ENCODE data around the gene IL1R1. TPM values are rescaled to one million over a fixed set of nuclear protein-coding genes. Genes with fewer than 3 reads are reported as not detected.
A peak's percentile ranks its signal among the peaks of the same experiment; 100 is the strongest.
"Not testable (repeated sequence)": the region's sequence is repeated elsewhere in the genome, so short reads cannot be mapped to it uniquely, and the experiment has no call there.

The IL1R1 gene
- total and polyA plus RNA-seq, 12 donors, result 8.6 to 153 (median 126) TPM

DNA sequence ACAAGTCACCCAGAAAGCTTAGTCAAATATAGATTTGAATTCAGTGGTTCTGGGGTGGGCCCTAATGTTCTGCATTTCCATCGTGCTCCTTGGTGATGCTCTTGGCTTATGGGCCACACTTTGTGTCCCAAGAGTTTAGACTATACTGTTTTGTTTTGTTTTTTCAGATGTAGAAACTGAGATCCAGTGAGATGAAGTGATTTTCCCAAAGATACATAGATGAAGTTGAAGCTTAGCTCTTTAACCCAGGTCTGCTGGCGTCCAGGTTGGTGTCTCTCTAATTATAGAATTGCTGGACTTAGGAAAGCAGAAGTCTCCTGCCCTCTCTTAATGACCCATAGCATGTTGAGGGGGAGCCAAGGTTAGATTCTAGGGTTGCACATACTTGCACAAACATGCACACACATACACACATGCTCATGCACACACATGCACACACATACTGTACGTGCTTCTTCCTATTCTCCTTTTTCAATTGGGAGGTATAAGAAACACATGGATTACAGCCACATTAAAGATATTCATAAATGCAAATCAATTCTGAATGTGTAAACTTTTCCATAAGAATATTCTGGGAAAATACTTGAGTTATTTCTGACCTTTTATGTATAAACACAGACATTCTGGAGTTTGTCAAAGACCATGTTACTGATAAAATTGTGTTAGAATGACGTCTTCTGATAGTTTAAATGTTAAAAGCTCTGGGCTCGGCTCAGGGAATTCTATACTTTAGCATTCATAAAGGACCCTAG, 41.3 kb upstream of the IL1R1 start:
- no peak overlapping the region for H3K4me3 ChIP-seq
- peaks cover 0 to 10% of the 10 kb centered on the region in 2 donors for H3K4me1 ChIP-seq (replicated peaks in 1 of 2)
- H3K36me3 ChIP-seq (replicated peaks in 1 of 2), result no peaks in the 10 kb centered on the region
- DNase-seq, result no peak
- WGBS, 4 donors, result 91 to 94% (median 93%) methylated on average over 5 of the region's 5 CpGs
- intact Hi-C loops (cut with DNase I), result no loop called here
- peak overlapping the region in 1 of 5 donors; percentile 37 for H3K27ac ChIP-seq
- TF ChIP-seq CTCF (IDR thresholded peaks at IDR 0.05) (no peak), POLR2A (IDR thresholded peaks at IDR 0.05) (no peak)
- no peaks in the 10 kb centered on the region for H3K9me3 ChIP-seq (replicated peaks in 1 of 3)
- H3K27me3 ChIP-seq, result no peaks in the 10 kb centered on the region

DNA sequence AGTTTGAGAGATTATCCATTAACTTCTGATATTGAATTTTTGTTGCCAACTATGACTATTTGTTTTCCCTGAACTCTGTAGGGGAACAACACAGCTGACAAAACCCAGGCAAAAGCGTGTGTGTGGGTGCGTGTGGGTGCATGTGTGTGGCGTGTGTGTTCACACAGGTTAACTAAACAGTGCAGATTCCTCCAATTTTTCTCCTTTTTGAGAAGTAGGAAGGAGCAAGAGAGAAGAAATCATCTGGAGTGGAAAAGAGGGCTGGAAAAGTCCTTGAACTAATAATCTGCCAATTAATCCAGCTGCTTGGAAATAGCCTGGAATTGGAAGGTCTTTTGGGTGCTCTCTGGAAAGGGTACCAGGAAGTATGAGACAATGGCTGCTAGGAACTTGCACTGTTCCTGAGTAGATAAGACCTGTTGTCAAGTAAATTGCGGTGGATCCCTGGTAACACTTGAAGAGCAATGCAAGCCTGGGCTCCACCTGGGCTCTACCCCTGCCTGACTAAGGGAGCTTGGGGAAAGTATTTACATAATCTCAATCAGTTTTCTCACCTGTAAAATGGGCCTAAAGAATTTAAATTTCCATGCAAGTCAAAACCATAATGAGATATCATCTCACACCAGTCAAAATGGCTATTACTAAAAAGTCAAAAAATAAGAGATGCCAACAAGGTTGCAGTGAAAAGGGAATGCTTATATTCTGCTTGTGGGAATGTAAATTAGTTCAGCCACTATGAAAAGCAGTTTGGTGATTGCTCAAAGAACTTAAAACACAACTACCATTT, 40.5 kb upstream of the IL1R1 start:
- Histone ChIP-seq H3K27ac (no peak overlapping the region), H3K27me3 (no peaks in the 10 kb centered on the region), H3K4me1 (replicated peaks in 1 of 2) (peaks cover 0 to 10% of the 10 kb centered on the region in 2 donors), H3K36me3 (replicated peaks in 1 of 2) (no peaks in the 10 kb centered on the region), H3K9me3 (replicated peaks in 1 of 3) (no peaks in the 10 kb centered on the region), H3K4me3 (no peak overlapping the region)
- intact Hi-C loops (cut with DNase I), result no loop called here
- DNase-seq, result no peak
- 89 to 93% (median 91%) methylated on average over 4 of the region's 4 CpGs for WGBS, 4 donors
- TF ChIP-seq POLR2A (IDR thresholded peaks at IDR 0.05), result no peak
- TF ChIP-seq CTCF (IDR thresholded peaks at IDR 0.05), result no peak

DNA sequence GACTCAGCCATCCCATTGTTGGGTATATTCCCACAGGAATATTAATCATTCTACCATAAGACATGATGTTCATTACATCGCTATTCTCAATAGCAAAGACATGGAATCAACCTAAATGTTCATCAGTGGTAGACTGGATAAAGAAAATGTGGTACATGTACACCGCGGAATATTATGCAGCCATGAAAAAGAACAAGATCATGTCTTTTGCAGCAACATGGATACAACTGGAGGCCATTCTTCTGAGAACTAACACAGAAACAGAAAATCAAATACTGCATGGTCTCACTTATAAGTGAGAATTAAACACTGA, 40.0 kb upstream of the IL1R1 start:
- WGBS, 4 donors, result 63 to 83% (median 66%) methylated on average over 3 of the region's 3 CpGs
- DNase-seq; intact Hi-C loops (cut with DNase I); H3K4me3 ChIP-seq; H3K36me3 ChIP-seq (replicated peaks in 1 of 2); H3K27ac ChIP-seq; H3K9me3 ChIP-seq (replicated peaks in 1 of 3); H3K27me3 ChIP-seq; H3K4me1 ChIP-seq (replicated peaks in 1 of 2): not testable (repeated sequence)

- intact Hi-C loops (cut with DNase I), result no loop called here
Measured at GRCh38 chr2:102103284-102103683, 39.3 kb upstream of the IL1R1 start.

More at GRCh38 chr2:102103284-102103683, 39.3 kb upstream of the IL1R1 start:
- TF ChIP-seq POLR2A (IDR thresholded peaks at IDR 0.05), result no peak
- no peak for TF ChIP-seq CTCF (IDR thresholded peaks at IDR 0.05)
- no peaks in the 10 kb centered on the region for H3K27me3 ChIP-seq
- no peaks in the 10 kb centered on the region for H3K36me3 ChIP-seq (replicated peaks in 1 of 2)
- H3K27ac ChIP-seq, result no peak overlapping the region
- DNase-seq, result no peak
- no peak overlapping the region for H3K4me3 ChIP-seq
- peaks cover 0 to 10% of the 10 kb centered on the region in 2 donors for H3K4me1 ChIP-seq (replicated peaks in 1 of 2)
- WGBS, 4 donors, result 91 to 96% (median 94%) methylated on average over 8 of the region's 8 CpGs
- H3K9me3 ChIP-seq (replicated peaks in 1 of 3), result no peaks in the 10 kb centered on the region
